Naive thymus-derived CD4-positive, alpha-beta T cell (primary cell): ENCODE measurements around the gene KRT222. TPM values are rescaled to one million over a fixed set of nuclear protein-coding genes. Genes with fewer than 3 reads are reported as not detected.
A peak's percentile ranks its signal among the peaks of the same experiment; 100 is the strongest.

Source experiments
- ATAC-seq: fragments of 150-1000 bp; cut with Tn5 transposase; 2 replicates; pipeline ENCODE4 v1.10.0; 2021; ENCODE audit warnings: mild to moderate bottlenecking, moderate library complexity
- CTCF ChIA-PET: fragments of 350-600 bp; sonication (Branson Sonifier 250); formaldehyde crosslinking; loops from one replicate; lab custom pipeline; 2021; ENCODE audit warnings: antibody characterized with exemption; lab: Charles Lee
- POLR2A ChIA-PET: fragments of 350-600 bp; sonication (Branson Sonifier 250); formaldehyde crosslinking; loops from one replicate; lab custom pipeline; 2021; ENCODE audit warnings: antibody characterized with exemption, inconsistent platforms; lab: Charles Lee
- DNase-seq, 9 donors: peaks; one replicate each; pipeline versions ENCODE4 v3.0.0 to v3.0.0-alpha.2; 2020 to 2022; ENCODE audit warnings: mixed read lengths in 1 of 9
- H3K27ac ChIP-seq: one replicate; pipeline ENCODE4 v1.7.0; 2013; ENCODE audit warnings: mild to moderate bottlenecking, low read depth, low read length, moderate library complexity
- H3K27me3 ChIP-seq, 2 donors: one replicate each; pipeline ENCODE4 v1.7.0; 2013; ENCODE audit warnings: low read length in 2 of 2, mild to moderate bottlenecking in 2 of 2, moderate library complexity in 2 of 2; ENCODE audit not compliant: control insufficient read depth in 2 of 2, insufficient read depth in 2 of 2
- H3K36me3 ChIP-seq, 3 experiments: 1 replicate in 2 of 3; 2 replicates in 1 of 3; pipeline ENCODE4 v1.7.0; 2013; ENCODE audit warnings: low read length in 3 of 3, mild to moderate bottlenecking in 3 of 3, moderate library complexity in 1 of 3; ENCODE audit not compliant: insufficient read depth in 3 of 3, control insufficient read depth in 2 of 3
- H3K4me1 ChIP-seq, 2 donors: one replicate each; pipeline ENCODE4 v1.7.0; 2013; ENCODE audit warnings: low read length in 2 of 2, mild to moderate bottlenecking in 2 of 2, moderate library complexity in 1 of 2; ENCODE audit not compliant: control insufficient read depth in 2 of 2, insufficient read depth in 2 of 2
- H3K4me3 ChIP-seq: 2 replicates; pipeline ENCODE4 v1.7.0; 2013; ENCODE audit warnings: mild to moderate bottlenecking, low read length
- H3K9me3 ChIP-seq, 3 experiments: 1 replicate in 2 of 3; 2 replicates in 1 of 3; pipeline ENCODE4 v1.7.0; 2013; ENCODE audit warnings: low read length in 3 of 3; ENCODE audit not compliant: control insufficient read depth in 2 of 3
- H3K27ac Mint-ChIP-seq, 9 donors: one replicate each; pipeline ENCODE4 v1.8.0; 2020 to 2022; ENCODE audit warnings: mixed read lengths in 9 of 9, mild to moderate bottlenecking in 8 of 9, moderate library complexity in 5 of 9, inconsistent platforms in 2 of 9
- H3K27me3 Mint-ChIP-seq, 5 donors: one replicate each; pipeline ENCODE4 v1.8.0; 2021 to 2022; ENCODE audit warnings: mixed read lengths in 5 of 5, mild to moderate bottlenecking in 1 of 5
- H3K36me3 Mint-ChIP-seq, 5 donors: one replicate each; pipeline ENCODE4 v1.8.0; 2020 to 2022; ENCODE audit warnings: mixed read lengths in 5 of 5, mild to moderate bottlenecking in 3 of 5, inconsistent platforms in 1 of 5
- H3K4me1 Mint-ChIP-seq, 7 donors: one replicate each; pipeline ENCODE4 v1.8.0; 2020 to 2022; ENCODE audit warnings: mixed read lengths in 7 of 7, mild to moderate bottlenecking in 3 of 7, inconsistent platforms in 1 of 7
- H3K4me3 Mint-ChIP-seq, 10 donors: one replicate each; pipeline ENCODE4 v1.8.0; 2020 to 2022; ENCODE audit warnings: mild to moderate bottlenecking in 10 of 10, mixed read lengths in 10 of 10, moderate library complexity in 6 of 10, inconsistent platforms in 2 of 10
- H3K9me3 Mint-ChIP-seq, 11 donors: one replicate each; pipeline ENCODE4 v1.8.0; 2020 to 2022; ENCODE audit warnings: mixed read lengths in 11 of 11, mild to moderate bottlenecking in 4 of 11, inconsistent platforms in 1 of 11, moderate library complexity in 1 of 11
- intact Hi-C, 2 donors: fragments of 100-400 bp; cut with micrococcal nuclease; formaldehyde crosslinking; loops; one replicate each; pipeline ENCODE4 v1.15.1; 2023
- polyA plus RNA-seq, 2 donors: library from polyadenylated mRNA; unstranded; fragments of 300-500 nt; fragmentation: Illumina TruSeq; gene quantifications; one replicate each; pipeline ENCODE4 v1.2.3, GENCODE V29; 2021
- total RNA-seq, 6 experiments: library from RNA in 5 of 6; stranded (reverse) in 5 of 6; gene quantifications; 1 replicate in 5 of 6; 2 replicates in 1 of 6; pipeline ENCODE4 v1.2.3 and lab custom pipeline; 2021 to 2026

The KRT222 gene
- total and polyA plus RNA-seq, 7 experiments from 2014 or later: not detected

- CTCF ChIA-PET: interaction anchor here (1.2 to 16.4 kb wide), 3 partner anchors 9 to 284 kb away, joined by 3 to 425 read pairs (median 4); partner anchors contain the start of gene CCR7
- H3K27ac ChIP-seq: peak overlapping the region; percentile 94
- peak overlapping the region; percentile 62 for H3K4me3 ChIP-seq
- POLR2A ChIA-PET: interaction anchor here (0.6 to 29.4 kb wide), 12 partner anchors 7 to 917 kb away, joined by 3 to 2132 read pairs (median 16); partner anchors contain the start of genes CCR7 and SMARCE1
- Mint-ChIP-seq H3K36me3 (peaks cover 0 to 13% (median 0%) of the 10 kb centered on the region in 5 donors), H3K4me3 (peak overlapping the region; percentile 76 to 88 (median 78)), H3K27me3 (no peaks in the 10 kb centered on the region), H3K9me3 (no peaks in the 10 kb centered on the region), H3K27ac (peak overlapping the region; percentile 95 to 100 (median 99)), H3K4me1 (peaks cover 50 to 100% (median 96%) of the 10 kb centered on the region in 7 donors)
- ATAC-seq (no peak), DNase-seq (no peak)
- no peaks in the 10 kb centered on the region for H3K9me3 ChIP-seq
- H3K27me3 ChIP-seq: no peaks in the 10 kb centered on the region
- H3K36me3 ChIP-seq: no peaks in the 10 kb centered on the region
- H3K4me1 ChIP-seq: peaks cover 84 to 99% of the 10 kb centered on the region in 2 donors
- intact Hi-C loops: loop anchor here (1.0 to 10.0 kb wide), 2 partner anchors 9 to 502 kb away; partner anchors contain the start of gene NR1D1 (in 1 of the 2)
Measured at GRCh38 chr17:40606548-40607353, 58.2 kb downstream of the KRT222 start.

DNA sequence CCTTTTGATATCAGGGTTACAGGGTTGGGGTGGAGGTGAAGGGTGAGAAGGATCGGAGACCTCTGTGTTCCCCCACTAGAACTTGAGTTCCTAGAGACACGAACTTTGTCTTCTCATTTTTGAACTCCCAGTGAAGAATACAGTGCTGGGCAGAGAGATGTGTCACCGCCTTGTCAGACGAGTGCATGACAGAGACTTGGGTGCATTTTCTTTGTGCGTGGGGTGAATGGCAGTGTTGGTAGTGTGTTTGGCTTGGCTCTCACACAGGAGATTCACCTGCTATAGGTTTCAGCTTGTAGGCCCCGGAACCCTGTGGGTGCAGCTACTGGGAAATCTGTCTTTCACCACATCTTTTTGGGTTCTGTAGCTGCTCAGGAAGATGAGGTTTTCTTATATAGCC, 59.7 kb downstream of the KRT222 start:
- Histone ChIP-seq H3K9me3 (no peaks in the 10 kb centered on the region), H3K36me3 (no peaks in the 10 kb centered on the region), H3K4me3 (peak overlapping the region; percentile 33), H3K27me3 (no peaks in the 10 kb centered on the region), H3K4me1 (peaks cover 84 to 99% of the 10 kb centered on the region in 2 donors), H3K27ac (peak overlapping the region; percentile 94)
- Mint-ChIP-seq H3K4me3 (peak overlapping the region; percentile 73 to 87 (median 78)), H3K27me3 (no peaks in the 10 kb centered on the region), H3K36me3 (peaks cover 0 to 17% (median 0%) of the 10 kb centered on the region in 5 donors), H3K4me1 (peaks cover 50 to 100% (median 96%) of the 10 kb centered on the region in 7 donors), H3K9me3 (no peaks in the 10 kb centered on the region), H3K27ac (peak overlapping the region; percentile 95 to 100 (median 99))
- ChIA-PET POLR2A (interaction anchor here (1.9 to 29.4 kb wide), 7 partner anchors 8 to 50 kb away, joined by 5 to 2132 read pairs (median 157); partner anchors contain the start of gene CCR7), CTCF (interaction anchor here (1.1 to 4.8 kb wide), 5 partner anchors 10 to 43 kb away, joined by 3 to 75 read pairs (median 20); partner anchors contain the start of gene CCR7)
- peak; percentile 39 for ATAC-seq
- peak; percentile 31 to 85 (median 77) for DNase-seq
- intact Hi-C loops: loop anchor here in 1 of 2 donors (10.0 kb wide), 1 partner anchor 501 kb away; the partner anchor contains the start of gene NR1D1

Other genes with a start within 250 kb of the KRT222 start
- gene TOP2A, start 247.3 kb downstream of the KRT222 start, total RNA-seq: 100 to 1,000 TPM in 1 of 5 experiments, 1 to 10 TPM in 3, under 1 TPM in 1; 0.54 to 273 (median 1.2) TPM
- gene TOP2A, start 247.3 kb downstream of the KRT222 start, polyA plus RNA-seq: not detected
- gene IGFBP4, start 221.7 kb downstream of the KRT222 start, total RNA-seq: 100 to 1,000 TPM in 1 of 5 experiments, 1 to 10 TPM in 4; 1.5 to 116 (median 1.9) TPM
- 1 to 10 TPM in 1 of 2 donors, under 1 TPM in 1; 0.45 to 1.0 TPM for gene IGFBP4, start 221.7 kb downstream of the KRT222 start, polyA plus RNA-seq
- gene TNS4, start 163.6 kb downstream of the KRT222 start, total RNA-seq: 10 to 100 TPM in 1 of 5 experiments, 1 to 10 TPM in 2, not detected in 2; 1.2 to 10.3 (median 1.3) TPM
- not detected for gene TNS4, start 163.6 kb downstream of the KRT222 start, polyA plus RNA-seq
- gene CCR7, start 99.7 kb downstream of the KRT222 start, total RNA-seq: 100 to 1,000 TPM; 153 to 675 (median 262) TPM
- 1,000 to 10,000 TPM; 1,350 to 2,301 TPM for gene CCR7, start 99.7 kb downstream of the KRT222 start, polyA plus RNA-seq
- gene SMARCE1, start 17.4 kb downstream of the KRT222 start, total RNA-seq: 100 to 1,000 TPM in 1 of 5 experiments, 10 to 100 TPM in 4; 65.4 to 101 (median 79.2) TPM
- 100 to 1,000 TPM; 142 to 184 TPM for gene SMARCE1, start 17.4 kb downstream of the KRT222 start, polyA plus RNA-seq
- gene KRT24, start 38.6 kb upstream of the KRT222 start, total RNA-seq: not detected
- gene KRT24, start 38.6 kb upstream of the KRT222 start, polyA plus RNA-seq: not detected
- gene KRT25, start 90.2 kb upstream of the KRT222 start, total RNA-seq: not detected
- gene KRT25, start 90.2 kb upstream of the KRT222 start, polyA plus RNA-seq: not detected
- not detected for gene KRT26, start 107.0 kb upstream of the KRT222 start, total RNA-seq
- gene KRT26, start 107.0 kb upstream of the KRT222 start, polyA plus RNA-seq: not detected
- not detected for gene KRT27, start 117.4 kb upstream of the KRT222 start, total RNA-seq
- gene KRT27, start 117.4 kb upstream of the KRT222 start, polyA plus RNA-seq: not detected
- not detected for gene KRT28, start 134.8 kb upstream of the KRT222 start, total RNA-seq
- gene KRT28, start 134.8 kb upstream of the KRT222 start, polyA plus RNA-seq: not detected
- 10 to 100 TPM; 23.8 to 43.4 (median 35.3) TPM for gene KRT10, start 157.4 kb upstream of the KRT222 start, total RNA-seq
- gene KRT10, start 157.4 kb upstream of the KRT222 start, polyA plus RNA-seq: 100 to 1,000 TPM; 143 to 189 TPM
- gene KRT12, start 202.0 kb upstream of the KRT222 start, total RNA-seq: not detected
- gene KRT12, start 202.0 kb upstream of the KRT222 start, polyA plus RNA-seq: not detected
- gene KRT20, start 220.1 kb upstream of the KRT222 start, total RNA-seq: not detected
- gene KRT20, start 220.1 kb upstream of the KRT222 start, polyA plus RNA-seq: not detected